GM19099 (cell line): Measurements from ENCODE around the gene FOXJ3.

Experiments used
- POLR2A ChIP-seq: IDR thresholded peaks from 3 replicates; pipeline ENCODE4 v1.6.1; 2011; ENCODE audit warnings: low read depth; ENCODE audit not compliant: insufficient read length; ENCODE audit errors: extremely low read depth

FOXJ3 gene

DNA sequence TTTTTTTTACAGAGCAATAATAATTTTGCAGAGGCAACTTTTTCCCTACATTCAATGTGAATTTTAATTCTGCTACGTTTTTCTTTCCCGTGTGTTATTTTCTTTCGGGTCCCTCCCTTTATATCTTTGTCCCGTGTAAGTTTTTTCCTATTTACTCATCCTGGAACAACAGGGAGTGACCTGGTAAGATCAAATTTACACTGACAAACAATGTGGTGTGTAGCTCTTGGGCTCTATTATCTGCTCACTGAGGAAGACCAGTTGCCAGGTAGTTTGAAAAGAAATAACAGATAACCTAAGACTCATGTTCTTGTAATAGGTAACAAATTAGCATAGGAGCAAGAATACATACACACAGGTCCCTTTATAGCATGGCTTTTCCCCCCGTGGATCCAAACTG, 136.8 kb downstream of the FOXJ3 start:
- no peak for TF ChIP-seq POLR2A

DNA sequence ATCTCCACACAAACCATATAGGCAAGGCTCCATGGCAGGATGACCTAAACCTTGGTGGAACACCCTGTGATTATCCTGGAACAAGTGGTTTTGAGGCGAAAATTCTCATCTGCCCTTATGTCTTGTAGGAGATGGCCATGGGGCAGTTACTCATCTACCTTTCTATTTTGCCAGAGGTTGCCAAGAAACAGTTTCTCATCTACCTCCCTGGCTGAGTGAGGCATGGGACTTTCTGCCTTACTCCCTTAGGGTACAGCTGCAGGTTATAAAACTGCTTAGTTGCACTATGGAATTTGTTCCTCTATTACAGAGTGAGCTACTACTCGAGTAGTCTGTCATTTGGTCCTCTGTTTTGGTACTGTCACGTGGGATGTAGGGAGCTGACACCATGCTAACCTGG, 139.2 kb downstream of the FOXJ3 start:
- no peak for TF ChIP-seq POLR2A

GRCh38 chr1:42192106-42192505, 142.9 kb downstream of the FOXJ3 start:
- no peak for TF ChIP-seq POLR2A

GRCh38 chr1:42191319-42191718, 143.7 kb downstream of the FOXJ3 start:
- no peak for TF ChIP-seq POLR2A

- no peak for TF ChIP-seq POLR2A
Measured at GRCh38 chr1:42189931-42190853, 144.8 kb downstream of the FOXJ3 start.

DNA sequence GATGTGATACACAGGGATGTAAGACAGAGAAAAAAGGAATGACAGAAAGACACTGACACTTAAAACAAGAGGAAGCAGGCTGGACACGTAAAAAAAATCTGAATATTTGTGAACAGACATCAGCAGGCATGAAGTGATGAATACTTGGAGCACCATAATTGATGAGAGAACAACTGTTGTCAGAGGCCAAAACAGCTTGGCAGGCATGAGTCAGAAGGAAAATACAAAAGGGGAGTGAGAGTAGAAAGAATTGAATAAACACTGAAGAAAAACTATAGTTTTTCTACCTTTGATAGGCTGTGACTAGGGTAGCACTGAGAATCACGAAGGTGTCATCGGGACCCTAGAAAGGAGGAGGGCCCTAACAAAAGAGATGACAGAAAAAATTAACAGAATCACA, 148.9 kb downstream of the FOXJ3 start:
- TF ChIP-seq POLR2A, result no peak

- TF ChIP-seq POLR2A, result no peak
Measured at GRCh38 chr1:42184616-42185015, 150.4 kb downstream of the FOXJ3 start.

DNA sequence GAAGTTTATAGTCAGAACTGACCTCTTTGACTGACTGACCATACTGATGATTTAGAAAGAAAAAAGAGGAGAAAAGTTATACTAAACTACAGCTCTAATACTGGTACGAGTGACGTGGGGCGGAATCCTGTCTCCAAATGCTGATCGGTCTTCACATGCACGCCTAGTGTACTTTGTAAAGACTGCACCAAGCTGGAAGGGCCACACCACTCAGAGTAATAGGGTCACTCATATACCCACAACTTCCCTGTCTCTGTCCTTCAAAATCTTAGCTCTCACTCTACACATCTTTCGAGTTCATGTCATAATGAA, 151.1 kb downstream of the FOXJ3 start:
- TF ChIP-seq POLR2A, result no peak

DNA sequence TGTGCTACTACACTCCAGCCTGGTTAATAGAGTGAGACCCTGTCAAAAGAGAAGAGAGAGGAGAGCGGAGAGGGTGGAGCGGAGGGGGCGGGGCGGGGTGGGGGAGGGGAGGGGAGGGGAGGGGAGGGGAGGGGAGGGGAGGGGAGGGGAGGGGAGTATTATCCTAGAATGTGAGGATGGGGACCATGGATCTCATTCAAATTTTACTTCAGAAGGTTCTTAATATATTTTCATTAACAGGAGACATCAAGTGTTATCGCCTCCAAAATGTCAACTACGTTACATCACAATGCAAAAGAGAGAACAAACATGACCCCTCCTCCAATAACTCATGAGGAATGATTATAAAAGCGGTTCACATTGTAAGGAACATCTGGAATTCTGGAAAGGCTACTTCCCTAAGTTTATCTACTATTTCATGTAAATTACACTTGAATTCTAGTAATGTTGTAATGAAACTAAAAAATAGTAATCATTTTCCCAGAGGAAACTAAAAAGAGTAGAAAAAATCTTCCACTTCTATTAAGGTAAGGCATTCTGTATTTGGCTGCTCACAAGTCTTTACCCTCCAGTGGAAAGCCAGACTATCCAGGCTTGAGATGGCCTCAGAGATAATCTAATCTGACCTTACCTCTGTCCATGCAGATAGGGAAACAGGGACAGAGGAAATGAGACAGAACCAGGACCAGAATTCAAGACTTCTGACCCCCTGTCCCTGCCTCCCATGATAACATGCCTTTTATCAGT, 151.7 kb downstream of the FOXJ3 start:
- no peak for TF ChIP-seq POLR2A

- TF ChIP-seq POLR2A, result no peak
Measured at GRCh38 chr1:42181687-42182086, 153.3 kb downstream of the FOXJ3 start.

- no peak for TF ChIP-seq POLR2A
Measured at GRCh38 chr1:42179900-42180329, 155.1 kb downstream of the FOXJ3 start.

GRCh38 chr1:42179275-42179674, 155.8 kb downstream of the FOXJ3 start:
- no peak for TF ChIP-seq POLR2A

DNA sequence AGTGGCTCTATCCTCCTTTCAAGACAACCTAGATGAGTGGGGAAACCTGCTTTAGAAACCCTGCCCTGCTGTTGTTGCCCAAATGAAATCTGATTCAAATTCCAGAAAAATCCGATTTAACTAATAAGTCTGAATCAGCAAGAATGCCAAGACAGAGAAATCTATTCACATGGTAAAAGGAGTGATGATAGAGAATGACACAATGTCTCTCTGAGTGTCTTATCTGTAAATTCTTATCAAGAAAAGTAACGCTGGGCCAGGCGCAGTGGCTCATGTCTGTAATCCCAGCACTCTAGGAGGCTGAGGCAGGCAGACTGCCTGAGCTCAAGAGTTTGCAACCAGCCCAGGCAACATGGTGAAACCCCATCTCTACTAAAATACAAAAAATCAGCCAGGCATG, 156.8 kb downstream of the FOXJ3 start:
- TF ChIP-seq POLR2A, result no peak

- no peak for TF ChIP-seq POLR2A
Measured at GRCh38 chr1:42177541-42177981, 157.5 kb downstream of the FOXJ3 start.

- no peak for TF ChIP-seq POLR2A
Measured at GRCh38 chr1:42176902-42177519, 158.0 kb downstream of the FOXJ3 start.
